ENCODE data around the gene THSD7B. TPM values are rescaled to one million over a fixed set of nuclear protein-coding genes. Genes with fewer than 3 reads are reported as not detected.

Gene THSD7B
- total RNA-seq, 2 donors from 2014 or later: 0.51 to 5.4 TPM

GRCh38 chr2:136783856-136784255, 18.5 kb downstream of the THSD7B start:
- no peaks in the 10 kb centered on the region for H3K36me3 ChIP-seq
- no peaks in the 10 kb centered on the region for H3K9me3 ChIP-seq
- H3K4me1 ChIP-seq (replicated peaks): no peaks in the 10 kb centered on the region
- no peaks in the 10 kb centered on the region for H3K27me3 ChIP-seq (replicated peaks; ENCODE audit: insufficient read depth)
- no peak for TF ChIP-seq CTCF (IDR thresholded peaks at IDR 0.05)
- TF ChIP-seq POLR2A (IDR thresholded peaks at IDR 0.05): no peak
- no peak for TF ChIP-seq POLR2AphosphoS5 (IDR thresholded peaks at IDR 0.05)
- H3K27ac ChIP-seq: no peak overlapping the region
- WGBS: 77% methylated on average over 4 of the region's 4 CpGs
- H3K4me3 ChIP-seq: no peak overlapping the region
- intact Hi-C loops (cut with DNase I): no loop called here
- DNase-seq (ENCODE audit: low spot score): no peak

GRCh38 chr2:136785215-136785614, 19.9 kb downstream of the THSD7B start:
- intact Hi-C loops (cut with DNase I): no loop called here
- H3K4me3 ChIP-seq: no peak overlapping the region
- H3K36me3 ChIP-seq: no peaks in the 10 kb centered on the region
- H3K27ac ChIP-seq: no peak overlapping the region
- no peaks in the 10 kb centered on the region for H3K4me1 ChIP-seq (replicated peaks)
- DNase-seq (ENCODE audit: low spot score): no peak
- TF ChIP-seq POLR2A (IDR thresholded peaks at IDR 0.05): no peak
- TF ChIP-seq POLR2AphosphoS5 (IDR thresholded peaks at IDR 0.05): no peak
- no peak for TF ChIP-seq CTCF (IDR thresholded peaks at IDR 0.05)
- WGBS: 97% methylated on average over 3 of the region's 3 CpGs
- no peaks in the 10 kb centered on the region for H3K27me3 ChIP-seq (replicated peaks; ENCODE audit: insufficient read depth)
- H3K9me3 ChIP-seq: no peaks in the 10 kb centered on the region

GRCh38 chr2:136787970-136788369, 22.6 kb downstream of the THSD7B start:
- H3K27me3 ChIP-seq (replicated peaks; ENCODE audit: insufficient read depth): no peaks in the 10 kb centered on the region
- intact Hi-C loops (cut with DNase I): no loop called here
- no peak overlapping the region for H3K4me3 ChIP-seq
- WGBS: 87% methylated on average over 3 of the region's 3 CpGs
- TF ChIP-seq CTCF (IDR thresholded peaks at IDR 0.05): no peak
- TF ChIP-seq POLR2AphosphoS5 (IDR thresholded peaks at IDR 0.05): no peak
- TF ChIP-seq POLR2A (IDR thresholded peaks at IDR 0.05): no peak
- H3K36me3 ChIP-seq: no peaks in the 10 kb centered on the region
- H3K9me3 ChIP-seq: no peaks in the 10 kb centered on the region
- H3K27ac ChIP-seq: no peak overlapping the region
- no peak for DNase-seq (ENCODE audit: low spot score)
- no peaks in the 10 kb centered on the region for H3K4me1 ChIP-seq (replicated peaks)

GRCh38 chr2:136796339-136796738, 31.0 kb downstream of the THSD7B start:
- H3K4me3 ChIP-seq: no peak overlapping the region
- H3K27me3 ChIP-seq (replicated peaks; ENCODE audit: insufficient read depth): no peaks in the 10 kb centered on the region
- H3K9me3 ChIP-seq: no peaks in the 10 kb centered on the region
- TF ChIP-seq CTCF (IDR thresholded peaks at IDR 0.05) (no peak), POLR2AphosphoS5 (IDR thresholded peaks at IDR 0.05) (no peak)
- 89% methylated on average over 4 of the region's 4 CpGs for WGBS
- no peaks in the 10 kb centered on the region for H3K36me3 ChIP-seq
- intact Hi-C loops (cut with DNase I): no loop called here
- DNase-seq (ENCODE audit: low spot score): no peak
- H3K4me1 ChIP-seq (replicated peaks): no peaks in the 10 kb centered on the region
- no peak overlapping the region for H3K27ac ChIP-seq

GRCh38 chr2:136798766-136799165, 33.4 kb downstream of the THSD7B start:
- no peaks in the 10 kb centered on the region for H3K9me3 ChIP-seq
- TF ChIP-seq CTCF (IDR thresholded peaks at IDR 0.05) (no peak), POLR2A (IDR thresholded peaks at IDR 0.05) (no peak), POLR2AphosphoS5 (IDR thresholded peaks at IDR 0.05) (no peak)
- no peaks in the 10 kb centered on the region for H3K36me3 ChIP-seq
- H3K4me1 ChIP-seq (replicated peaks): no peaks in the 10 kb centered on the region
- no peak overlapping the region for H3K27ac ChIP-seq
- intact Hi-C loops (cut with DNase I): no loop called here
- no peak for DNase-seq (ENCODE audit: low spot score)
- no peak overlapping the region for H3K4me3 ChIP-seq
- H3K27me3 ChIP-seq (replicated peaks; ENCODE audit: insufficient read depth): no peaks in the 10 kb centered on the region

All from prostate gland (tissue), 2 donors.